ENCODE results near the gene SERPINA1. TPM values are rescaled to one million over a fixed set of nuclear protein-coding genes. Genes with fewer than 3 reads are reported as not detected.
"Not testable (repeated sequence)": the region's sequence is repeated elsewhere in the genome, so short reads cannot be mapped to it uniquely, and the experiment has no call there.

The SERPINA1 gene
- total RNA-seq, 2 donors from 2014 or later, result 0.38 TPM; not detected in 1

- ATAC-seq (no peak), DNase-seq (ENCODE audit: low spot score) (peak; percentile 25)
- H3K27ac Mint-ChIP-seq, result no peak within 1 kb of the TSS
- no peaks in the 10 kb centered on the region for H3K4me1 Mint-ChIP-seq (ENCODE audit: low read depth in 2 of 2)
- peaks cover 8 to 9% of the 10 kb centered on the region in 2 donors for H3K27me3 Mint-ChIP-seq
- no peaks in the 10 kb centered on the region for H3K9me3 Mint-ChIP-seq
- no peaks in the 10 kb centered on the region for H3K36me3 Mint-ChIP-seq
- H3K4me3 Mint-ChIP-seq, result no peak within 1 kb of the TSS
Observed at GRCh38 chr14:94366146-94366915, 22.1 kb downstream of the SERPINA1 start, which contains the start of gene SERPINA2. Gene SERPINA2, minus strand, starts transcription at chr14:94366698.

GRCh38 chr14:94365624-94366023 is 22.8 kb downstream of the SERPINA1 start:
- Mint-ChIP-seq H3K9me3 (no peaks in the 10 kb centered on the region), H3K36me3 (no peaks in the 10 kb centered on the region), H3K27me3 (peaks cover 12 to 14% of the 10 kb centered on the region in 2 donors), H3K4me1 (ENCODE audit: low read depth in 2 of 2) (no peaks in the 10 kb centered on the region), H3K27ac (no peak overlapping the region), H3K4me3 (no peak overlapping the region)
- DNase-seq (ENCODE audit: low spot score) (no peak), ATAC-seq (no peak)

GRCh38 chr14:94364964-94365363 is 23.4 kb downstream of the SERPINA1 start:
- no peaks in the 10 kb centered on the region for H3K9me3 Mint-ChIP-seq
- H3K4me3 Mint-ChIP-seq, result no peak overlapping the region
- no peak overlapping the region for H3K27ac Mint-ChIP-seq
- H3K4me1 Mint-ChIP-seq (ENCODE audit: low read depth in 2 of 2), result no peaks in the 10 kb centered on the region
- DNase-seq (ENCODE audit: low spot score), result no peak
- no peak for ATAC-seq
- peaks cover 15 to 19% of the 10 kb centered on the region in 2 donors for H3K27me3 Mint-ChIP-seq
- H3K36me3 Mint-ChIP-seq, result no peaks in the 10 kb centered on the region

GRCh38 chr14:94364037-94364436 is 24.4 kb downstream of the SERPINA1 start:
- no peaks in the 10 kb centered on the region for H3K9me3 Mint-ChIP-seq
- no peak overlapping the region for H3K27ac Mint-ChIP-seq
- no peaks in the 10 kb centered on the region for H3K36me3 Mint-ChIP-seq
- no peak overlapping the region for H3K4me3 Mint-ChIP-seq
- no peak for ATAC-seq
- no peaks in the 10 kb centered on the region for H3K4me1 Mint-ChIP-seq (ENCODE audit: low read depth in 2 of 2)
- H3K27me3 Mint-ChIP-seq, result peaks cover 15 to 26% of the 10 kb centered on the region in 2 donors
- no peak for DNase-seq (ENCODE audit: low spot score)

GRCh38 chr14:94363151-94363624 is 25.2 kb downstream of the SERPINA1 start:
- no peaks in the 10 kb centered on the region for H3K4me1 Mint-ChIP-seq (ENCODE audit: low read depth in 2 of 2)
- peaks cover 10 to 26% of the 10 kb centered on the region in 2 donors for H3K27me3 Mint-ChIP-seq
- DNase-seq (ENCODE audit: low spot score) (no peak), ATAC-seq (no peak)
- H3K4me3 Mint-ChIP-seq, result no peak overlapping the region
- no peak overlapping the region for H3K27ac Mint-ChIP-seq
- no peaks in the 10 kb centered on the region for H3K9me3 Mint-ChIP-seq
- H3K36me3 Mint-ChIP-seq, result no peaks in the 10 kb centered on the region

GRCh38 chr14:94362614-94363133 is 25.7 kb downstream of the SERPINA1 start:
- peak in 1 of 2 donors; percentile 9 for ATAC-seq
- no peak overlapping the region for H3K4me3 Mint-ChIP-seq
- no peaks in the 10 kb centered on the region for H3K36me3 Mint-ChIP-seq
- peaks cover 13 to 31% of the 10 kb centered on the region in 2 donors for H3K27me3 Mint-ChIP-seq
- H3K9me3 Mint-ChIP-seq, result no peaks in the 10 kb centered on the region
- H3K27ac Mint-ChIP-seq, result no peak overlapping the region
- H3K4me1 Mint-ChIP-seq (ENCODE audit: low read depth in 2 of 2), result no peaks in the 10 kb centered on the region
- no peak for DNase-seq (ENCODE audit: low spot score)

GRCh38 chr14:94361682-94362081 is 26.7 kb downstream of the SERPINA1 start:
- no peak overlapping the region for H3K27ac Mint-ChIP-seq
- H3K4me1 Mint-ChIP-seq (ENCODE audit: low read depth in 2 of 2), result no peaks in the 10 kb centered on the region

GRCh38 chr14:94360945-94361565 is 27.3 kb downstream of the SERPINA1 start:
- H3K27me3 Mint-ChIP-seq, result peaks cover 18 to 42% of the 10 kb centered on the region in 2 donors
- DNase-seq (ENCODE audit: low spot score) (no peak), ATAC-seq (no peak)
- no peaks in the 10 kb centered on the region for H3K9me3 Mint-ChIP-seq
- H3K36me3 Mint-ChIP-seq, result no peaks in the 10 kb centered on the region
- no peaks in the 10 kb centered on the region for H3K4me1 Mint-ChIP-seq (ENCODE audit: low read depth in 2 of 2)
- no peak overlapping the region for H3K27ac Mint-ChIP-seq
- H3K4me3 Mint-ChIP-seq, result no peak overlapping the region

More at GRCh38 chr14:94361682-94362081, 26.7 kb downstream of the SERPINA1 start:
- DNase-seq (ENCODE audit: low spot score), result no peak
- Mint-ChIP-seq H3K4me3 (no peak overlapping the region), H3K27me3 (peaks cover 14 to 36% of the 10 kb centered on the region in 2 donors), H3K9me3 (no peaks in the 10 kb centered on the region), H3K36me3 (no peaks in the 10 kb centered on the region)
- ATAC-seq, result no peak

- Mint-ChIP-seq H3K27me3 (peaks cover 21 to 33% of the 10 kb centered on the region in 2 donors), H3K4me3 (no peak overlapping the region), H3K9me3 (no peaks in the 10 kb centered on the region), H3K27ac (no peak overlapping the region), H3K36me3 (no peaks in the 10 kb centered on the region), H3K4me1 (ENCODE audit: low read depth in 2 of 2) (no peaks in the 10 kb centered on the region)
- ATAC-seq, result no peak
- no peak for DNase-seq (ENCODE audit: low spot score)
Observed at GRCh38 chr14:94357166-94357565, 31.2 kb downstream of the SERPINA1 start.

GRCh38 chr14:94356379-94357056 is 31.9 kb downstream of the SERPINA1 start:
- peaks cover 27 to 33% of the 10 kb centered on the region in 2 donors for H3K27me3 Mint-ChIP-seq
- H3K36me3 Mint-ChIP-seq, result no peaks in the 10 kb centered on the region
- ATAC-seq, result no peak
- no peak overlapping the region for H3K27ac Mint-ChIP-seq
- H3K4me1 Mint-ChIP-seq (ENCODE audit: low read depth in 2 of 2), result no peaks in the 10 kb centered on the region
- no peak overlapping the region for H3K4me3 Mint-ChIP-seq
- no peaks in the 10 kb centered on the region for H3K9me3 Mint-ChIP-seq
- DNase-seq (ENCODE audit: low spot score), result no peak

- DNase-seq (ENCODE audit: low spot score) (no peak), ATAC-seq (peak in 1 of 2 donors; percentile 27)
- no peaks in the 10 kb centered on the region for H3K4me1 Mint-ChIP-seq (ENCODE audit: low read depth in 2 of 2)
- peaks cover 25 to 30% of the 10 kb centered on the region in 2 donors for H3K27me3 Mint-ChIP-seq
- H3K36me3 Mint-ChIP-seq, result no peaks in the 10 kb centered on the region
- no peak overlapping the region for H3K27ac Mint-ChIP-seq
- no peaks in the 10 kb centered on the region for H3K9me3 Mint-ChIP-seq
- no peak overlapping the region for H3K4me3 Mint-ChIP-seq
Observed at GRCh38 chr14:94355191-94355794, 33.1 kb downstream of the SERPINA1 start.

- Mint-ChIP-seq H3K9me3 (no peaks in the 10 kb centered on the region), H3K4me3 (no peak overlapping the region), H3K27ac (no peak overlapping the region), H3K27me3 (peaks cover 20 to 31% of the 10 kb centered on the region in 2 donors), H3K4me1 (ENCODE audit: low read depth in 2 of 2) (no peaks in the 10 kb centered on the region), H3K36me3 (no peaks in the 10 kb centered on the region)
- ATAC-seq (no peak), DNase-seq (ENCODE audit: low spot score) (no peak)
Observed at GRCh38 chr14:94354638-94355185, 33.7 kb downstream of the SERPINA1 start.

- H3K4me1 Mint-ChIP-seq (ENCODE audit: low read depth in 2 of 2); DNase-seq (ENCODE audit: low spot score); H3K4me3 Mint-ChIP-seq; H3K27ac Mint-ChIP-seq; H3K9me3 Mint-ChIP-seq; ATAC-seq; H3K36me3 Mint-ChIP-seq: not testable (repeated sequence)
- H3K27me3 Mint-ChIP-seq, result peaks cover 16 to 35% of the 10 kb centered on the region in 2 donors
Observed at GRCh38 chr14:94354190-94354589, 34.2 kb downstream of the SERPINA1 start.
